NCI-H2107 treated with DMSO at 0.1 percent for 48 hours (cell line): ENCODE measurements around the gene LMO1.

Experiments used
- DNase-seq: peaks from one replicate; lab custom pipeline; 2025; ENCODE audit not compliant: unreplicated experiment; lab: John Stamatoyannopoulos, UW

LMO1 gene

GRCh38 chr11:8263769-8264410 lies at the start of gene LMO1:
Gene LMO1, minus strand, starts transcription at chr11:8263878. Its CDS starts 516 bp downstream, at chr11:8263362.
- peak; percentile 72 for DNase-seq

- no peak for DNase-seq
These were observed 49.3 kb upstream of the LMO1 start for GRCh38 chr11:8312986-8313385.

GRCh38 chr11:8311366-8311765 lies 47.7 kb upstream of the LMO1 start:
- no peak for DNase-seq

GRCh38 chr11:8310743-8311298 lies 47.1 kb upstream of the LMO1 start:
- DNase-seq = no peak

- DNase-seq = peak; percentile 54
These were observed 46.2 kb upstream of the LMO1 start for GRCh38 chr11:8309862-8310261.

GRCh38 chr11:8309311-8309710 lies 45.6 kb upstream of the LMO1 start:
- no peak for DNase-seq

GRCh38 chr11:8307601-8308000 lies 43.9 kb upstream of the LMO1 start:
- no peak for DNase-seq

GRCh38 chr11:8301622-8302021 lies 37.9 kb upstream of the LMO1 start:
- no peak for DNase-seq

GRCh38 chr11:8298801-8299786 lies 35.4 kb upstream of the LMO1 start:
- no peak for DNase-seq

- no peak for DNase-seq
These were observed 34.2 kb upstream of the LMO1 start for GRCh38 chr11:8297781-8298440.

GRCh38 chr11:8296872-8297271 lies 33.2 kb upstream of the LMO1 start:
- DNase-seq = no peak

- DNase-seq = no peak
These were observed 32.5 kb upstream of the LMO1 start for GRCh38 chr11:8296038-8296649.

GRCh38 chr11:8294251-8294935 lies 30.7 kb upstream of the LMO1 start:
- no peak for DNase-seq

GRCh38 chr11:8293171-8293570 lies 29.5 kb upstream of the LMO1 start:
- no peak for DNase-seq

- DNase-seq = no peak
These were observed 28.7 kb upstream of the LMO1 start for GRCh38 chr11:8292351-8292750.

- DNase-seq = no peak
These were observed 28.0 kb upstream of the LMO1 start for GRCh38 chr11:8291421-8292350.

GRCh38 chr11:8290081-8290810 lies 26.6 kb upstream of the LMO1 start:
- DNase-seq = peak; percentile 86

GRCh38 chr11:8289492-8289918 lies 25.8 kb upstream of the LMO1 start:
- DNase-seq = peak; percentile 53
